Measurements from ENCODE around the gene PKD1. TPM values are rescaled to one million over a fixed set of nuclear protein-coding genes. Genes with fewer than 3 reads are reported as not detected.

The PKD1 gene
- total and polyA plus RNA-seq, 2 of the 13 experiments (the other 11 are each of a cell fraction or from before 2014, with no cell fraction given): 22.1 to 23.0 TPM

DNA sequence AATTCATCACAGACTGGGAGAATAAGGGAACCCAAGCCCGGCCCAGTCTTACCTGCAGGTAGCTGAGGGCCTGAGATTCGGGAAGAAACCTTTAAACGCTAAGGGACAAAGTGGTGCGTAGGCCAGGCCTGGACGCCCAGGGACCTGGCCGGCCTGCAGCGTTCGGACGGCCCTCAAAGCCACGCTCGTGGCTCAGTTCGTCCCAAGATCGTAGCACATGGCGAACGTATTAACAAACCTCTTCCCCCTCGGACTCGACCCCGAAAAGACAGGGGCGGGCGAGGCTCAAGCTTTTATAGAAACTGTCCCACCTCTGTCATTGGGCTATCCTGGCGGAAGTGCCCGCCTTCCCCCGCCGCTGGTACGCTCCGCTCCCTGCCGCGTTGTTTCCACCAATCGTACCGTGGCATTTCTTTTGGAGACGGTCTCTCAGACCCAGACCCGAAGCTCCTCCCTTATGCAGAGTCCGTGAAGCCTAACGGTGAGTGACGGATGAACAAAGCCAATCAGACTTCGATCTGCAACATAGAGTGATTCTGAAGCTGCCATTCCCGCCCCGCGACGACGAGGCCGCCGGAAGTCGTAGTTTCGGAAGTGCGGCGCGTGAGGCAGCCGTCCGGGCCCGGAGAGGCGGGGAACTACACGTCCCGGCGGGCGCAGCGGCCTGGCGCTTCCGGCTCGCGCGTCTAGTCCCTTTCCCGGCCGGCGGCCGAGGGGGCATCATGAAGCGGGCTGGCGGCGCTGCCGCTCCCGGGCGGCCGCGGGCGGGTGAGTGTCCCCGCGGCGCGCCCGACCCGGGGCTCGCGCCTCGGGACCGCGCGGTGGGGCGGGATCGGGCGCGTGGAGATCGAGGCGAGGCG lies 19.6 kb upstream of the PKD1 start, which contains the start of gene TRAF7 (continued):
- TF ChIP-seq THAP9 (CRISPR knock-in tag; IDR thresholded peaks at IDR 0.05; ENCODE audit: borderline replicate concordance): peak; percentile 79; the same call in 1 of the 2 replicates
- no peak for TF ChIP-seq ZNF816 (CRISPR knock-in tag; IDR thresholded peaks at IDR 0.05; ENCODE audit: borderline replicate concordance)
- TF ChIP-seq ZNF260 (CRISPR knock-in tag; IDR thresholded peaks at IDR 0.05; ENCODE audit: borderline replicate concordance, low read depth): no peak
- TF ChIP-seq RBM39 (IDR thresholded peaks at IDR 0.05; ENCODE audit: low read depth, low read length, poor library complexity, severe bottlenecking): peak; percentile 83
- TF ChIP-seq, protein P1, sequence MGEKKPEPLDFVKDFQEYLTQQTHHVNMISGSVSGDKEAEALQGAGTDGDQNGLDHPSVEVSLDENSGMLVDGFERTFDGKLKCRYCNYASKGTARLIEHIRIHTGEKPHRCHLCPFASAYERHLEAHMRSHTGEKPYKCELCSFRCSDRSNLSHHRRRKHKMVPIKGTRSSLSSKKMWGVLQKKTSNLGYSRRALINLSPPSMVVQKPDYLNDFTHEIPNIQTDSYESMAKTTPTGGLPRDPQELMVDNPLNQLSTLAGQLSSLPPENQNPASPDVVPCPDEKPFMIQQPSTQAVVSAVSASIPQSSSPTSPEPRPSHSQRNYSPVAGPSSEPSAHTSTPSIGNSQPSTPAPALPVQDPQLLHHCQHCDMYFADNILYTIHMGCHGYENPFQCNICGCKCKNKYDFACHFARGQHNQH (CRISPR knock-in tag; IDR thresholded peaks at IDR 0.05): 0 out of 2 replicates have a peak, but pooled peaks have one; percentile 40
- 0 out of 2 replicates have a peak, but pooled peaks have one; percentile 21 for TF ChIP-seq ZNF777 (CRISPR knock-in tag; IDR thresholded peaks at IDR 0.05)
- no peak for TF ChIP-seq MTA3 (CRISPR knock-in tag; IDR thresholded peaks at IDR 0.05)
- no peak for TF ChIP-seq ZNF20 (CRISPR knock-in tag; IDR thresholded peaks at IDR 0.05)
- no peak for TF ChIP-seq ATRX (CRISPR knock-in tag; IDR thresholded peaks at IDR 0.05; ENCODE audit: borderline replicate concordance)
- no peak for TF ChIP-seq ZNF557 (CRISPR knock-in tag; IDR thresholded peaks at IDR 0.05)
- TF ChIP-seq MEIS2 (CRISPR knock-in tag; IDR thresholded peaks at IDR 0.05): peak; percentile 55; the same call in 1 of the 2 replicates
- no peak for TF ChIP-seq MLXIP (CRISPR knock-in tag; IDR thresholded peaks at IDR 0.05; ENCODE audit: borderline replicate concordance)
- TF ChIP-seq ZNF550 (CRISPR knock-in tag; IDR thresholded peaks at IDR 0.05; ENCODE audit: borderline replicate concordance): no peak
- TF ChIP-seq SPEN (CRISPR knock-in tag; IDR thresholded peaks at IDR 0.05; ENCODE audit: low read depth): peak; percentile 91
- TF ChIP-seq ZNF180 (CRISPR knock-in tag; IDR thresholded peaks at IDR 0.05; ENCODE audit: borderline replicate concordance, low read depth): no peak
- TF ChIP-seq ZSCAN31 (CRISPR knock-in tag; IDR thresholded peaks at IDR 0.05; ENCODE audit: low read depth): 0 out of 2 replicates have a peak, but pooled peaks have one; percentile 52
- TF ChIP-seq ZNF256 (CRISPR knock-in tag; conservative IDR thresholded peaks at IDR 0.05): no peak
